Tibial artery (tissue), 4 donors: ENCODE measurements around the gene CLPTM1.
A peak's percentile ranks its signal among the peaks of the same experiment; 100 is the strongest.

Experiments
- DNase-seq, 2 donors: peaks; one replicate each; pipeline ENCODE4 v3.0.0-alpha.2; 2019
- H3K27ac ChIP-seq, 2 donors: fragments of 200-600 bp; sonication (generic) in 1 of 2; 1 replicate in 1 of 2; 2 replicates in 1 of 2; pipeline ENCODE4 v1.5.1; 2018 to 2019; ENCODE audit warnings: mild to moderate bottlenecking in 1 of 2
- H3K27me3 ChIP-seq, 2 donors: fragments of 200-600 bp; sonication (generic) in 1 of 2; one replicate each; pipeline versions ENCODE4 v1.5.1 to v1.6.0; 2016 to 2019
- H3K36me3 ChIP-seq, 3 donors: fragments of 200-600 bp; sonication (generic) in 2 of 3; one replicate each; pipeline ENCODE4 v1.5.1; 2016 to 2019; ENCODE audit warnings: mild to moderate bottlenecking in 2 of 3
- H3K4me1 ChIP-seq, 4 donors: fragments of 200-600 bp; sonication (generic) in 2 of 4; 1 replicate in 3 of 4; 2 replicates in 1 of 4; pipeline ENCODE4 v1.5.1; 2016 to 2019
- H3K4me3 ChIP-seq, 2 donors: fragments of 200-600 bp; sonication (generic) in 1 of 2; 1 replicate in 1 of 2; 2 replicates in 1 of 2; pipeline ENCODE4 v1.5.1; 2018 to 2019; ENCODE audit warnings: mild to moderate bottlenecking in 2 of 2
- H3K9me3 ChIP-seq, 3 donors: fragments of 200-600 bp; sonication (generic) in 1 of 3; one replicate each; pipeline ENCODE4 v1.5.1; 2016 to 2019
- intact Hi-C: fragments of 100-400 bp; cut with DNase I; formaldehyde crosslinking; loops from one replicate; pipeline ENCODE4 v1.15.0; 2023; ENCODE audit warnings: low total_unique reads
- TF ChIP-seq, protein P1 (sequence below), 2 experiments: fragments of 200-600 bp in 1 of 2; fragments of 450-650 bp in 1 of 2; IDR thresholded peaks; one replicate each; pipeline ENCODE4 v1.5.1; 2017 to 2019; ENCODE audit warnings: antibody characterized with exemption in 2 of 2, mild to moderate bottlenecking in 1 of 2, moderate library complexity in 1 of 2

CLPTM1 gene

DNA sequence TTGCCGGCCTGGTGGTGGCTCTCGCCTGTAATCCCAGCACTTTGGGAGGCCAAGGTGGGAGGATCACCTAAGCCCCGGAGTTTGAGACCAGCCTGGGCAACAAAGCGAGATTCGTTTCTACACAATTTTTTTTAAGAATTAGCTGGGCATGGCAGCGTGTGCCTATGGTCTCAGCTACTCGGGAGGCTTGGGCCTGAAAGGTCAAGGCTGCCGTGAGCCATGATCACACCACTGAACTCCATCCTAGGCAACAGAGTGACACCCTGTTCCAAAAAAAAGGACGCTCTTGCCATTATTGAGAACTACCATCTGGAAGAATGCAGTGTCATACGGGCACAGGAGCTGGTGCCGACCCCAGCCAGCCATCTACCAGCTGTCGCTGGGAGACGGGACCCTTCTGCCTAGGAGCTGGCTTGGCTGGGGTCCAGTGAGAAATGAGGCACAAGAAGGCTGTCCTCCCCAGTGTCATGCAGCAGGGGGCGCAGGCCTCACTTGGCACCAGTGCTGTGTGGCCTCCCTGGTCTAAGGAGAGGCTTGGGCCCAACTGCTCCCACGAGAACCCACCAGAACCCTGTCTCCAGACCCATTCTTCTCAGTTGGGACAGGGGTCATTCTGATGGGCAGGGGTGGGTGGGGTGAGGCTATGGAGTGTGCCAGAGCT lies 33.8 kb downstream of the CLPTM1 start:
- H3K27me3 ChIP-seq = no peaks in the 10 kb centered on the region
- peak; percentile 31 to 74 for DNase-seq
- no peak overlapping the region for H3K4me3 ChIP-seq
- peaks cover 66 to 100% (median 71%) of the 10 kb centered on the region in 3 donors for H3K36me3 ChIP-seq
- TF ChIP-seq, protein P1, sequence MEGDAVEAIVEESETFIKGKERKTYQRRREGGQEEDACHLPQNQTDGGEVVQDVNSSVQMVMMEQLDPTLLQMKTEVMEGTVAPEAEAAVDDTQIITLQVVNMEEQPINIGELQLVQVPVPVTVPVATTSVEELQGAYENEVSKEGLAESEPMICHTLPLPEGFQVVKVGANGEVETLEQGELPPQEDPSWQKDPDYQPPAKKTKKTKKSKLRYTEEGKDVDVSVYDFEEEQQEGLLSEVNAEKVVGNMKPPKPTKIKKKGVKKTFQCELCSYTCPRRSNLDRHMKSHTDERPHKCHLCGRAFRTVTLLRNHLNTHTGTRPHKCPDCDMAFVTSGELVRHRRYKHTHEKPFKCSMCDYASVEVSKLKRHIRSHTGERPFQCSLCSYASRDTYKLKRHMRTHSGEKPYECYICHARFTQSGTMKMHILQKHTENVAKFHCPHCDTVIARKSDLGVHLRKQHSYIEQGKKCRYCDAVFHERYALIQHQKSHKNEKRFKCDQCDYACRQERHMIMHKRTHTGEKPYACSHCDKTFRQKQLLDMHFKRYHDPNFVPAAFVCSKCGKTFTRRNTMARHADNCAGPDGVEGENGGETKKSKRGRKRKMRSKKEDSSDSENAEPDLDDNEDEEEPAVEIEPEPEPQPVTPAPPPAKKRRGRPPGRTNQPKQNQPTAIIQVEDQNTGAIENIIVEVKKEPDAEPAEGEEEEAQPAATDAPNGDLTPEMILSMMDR (IDR thresholded peaks at IDR 0.05) = peak; percentile 52 to 56
- intact Hi-C loops = no loop called here
- H3K27ac ChIP-seq = no peak overlapping the region
- H3K9me3 ChIP-seq = no peaks in the 10 kb centered on the region
- no peaks in the 10 kb centered on the region for H3K4me1 ChIP-seq

DNA sequence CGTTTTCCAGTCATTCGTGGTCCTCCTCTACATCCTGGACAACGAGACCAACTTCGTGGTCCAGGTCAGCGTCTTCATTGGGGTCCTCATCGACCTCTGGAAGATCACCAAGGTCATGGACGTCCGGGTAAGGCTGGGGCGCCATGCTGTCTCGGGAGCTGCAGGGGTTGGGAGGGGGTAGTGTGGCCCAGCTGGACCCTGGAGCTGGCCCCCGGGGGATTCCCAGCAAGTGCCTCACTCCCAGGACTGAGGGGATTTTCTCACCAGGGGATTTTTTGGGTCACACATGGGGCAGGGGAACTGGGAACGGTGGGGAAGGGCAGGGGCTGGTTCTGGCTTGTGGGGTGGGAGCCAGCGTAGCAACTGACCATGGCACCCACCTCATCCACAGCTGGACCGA lies 35.3 kb downstream of the CLPTM1 start:
- Histone ChIP-seq H3K4me1 (no peaks in the 10 kb centered on the region), H3K4me3 (no peak overlapping the region), H3K9me3 (no peaks in the 10 kb centered on the region), H3K27ac (no peak overlapping the region), H3K27me3 (no peaks in the 10 kb centered on the region), H3K36me3 (peaks cover 56 to 85% (median 60%) of the 10 kb centered on the region in 3 donors)
- TF ChIP-seq, protein P1 (IDR thresholded peaks at IDR 0.05) = no peak
- DNase-seq = no peak
- intact Hi-C loops = loop anchor here (10.0 kb wide), 1 partner anchor 264 kb away; the partner anchor contains the start of gene MARK4

DNA sequence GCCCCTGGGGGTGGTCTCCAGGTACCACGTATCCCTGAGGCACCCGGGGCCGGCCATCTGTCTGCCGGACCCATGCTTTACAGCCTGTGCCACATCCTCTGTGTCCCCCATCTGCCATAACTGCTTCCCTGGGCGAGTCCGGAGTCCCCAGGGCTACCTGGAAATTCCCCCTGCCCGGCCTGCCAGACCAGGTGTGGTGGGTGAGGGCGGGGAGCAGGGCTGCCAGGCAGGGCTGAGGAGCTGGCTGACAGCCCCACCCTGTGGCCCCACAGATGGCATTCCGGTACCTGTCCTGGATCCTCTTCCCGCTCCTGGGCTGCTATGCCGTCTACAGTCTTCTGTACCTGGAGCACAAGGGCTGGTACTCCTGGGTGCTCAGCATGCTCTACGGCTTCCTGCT lies 35.8 kb downstream of the CLPTM1 start:
- no peak overlapping the region for H3K27ac ChIP-seq
- no peak for DNase-seq
- TF ChIP-seq, protein P1 (IDR thresholded peaks at IDR 0.05) = no peak
- peaks cover 52 to 80% (median 56%) of the 10 kb centered on the region in 3 donors for H3K36me3 ChIP-seq
- H3K9me3 ChIP-seq = no peaks in the 10 kb centered on the region
- no peaks in the 10 kb centered on the region for H3K4me1 ChIP-seq
- no peak overlapping the region for H3K4me3 ChIP-seq
- no peaks in the 10 kb centered on the region for H3K27me3 ChIP-seq
- intact Hi-C loops = loop anchor here (10.0 kb wide), 1 partner anchor 264 kb away; the partner anchor contains the start of gene MARK4

DNA sequence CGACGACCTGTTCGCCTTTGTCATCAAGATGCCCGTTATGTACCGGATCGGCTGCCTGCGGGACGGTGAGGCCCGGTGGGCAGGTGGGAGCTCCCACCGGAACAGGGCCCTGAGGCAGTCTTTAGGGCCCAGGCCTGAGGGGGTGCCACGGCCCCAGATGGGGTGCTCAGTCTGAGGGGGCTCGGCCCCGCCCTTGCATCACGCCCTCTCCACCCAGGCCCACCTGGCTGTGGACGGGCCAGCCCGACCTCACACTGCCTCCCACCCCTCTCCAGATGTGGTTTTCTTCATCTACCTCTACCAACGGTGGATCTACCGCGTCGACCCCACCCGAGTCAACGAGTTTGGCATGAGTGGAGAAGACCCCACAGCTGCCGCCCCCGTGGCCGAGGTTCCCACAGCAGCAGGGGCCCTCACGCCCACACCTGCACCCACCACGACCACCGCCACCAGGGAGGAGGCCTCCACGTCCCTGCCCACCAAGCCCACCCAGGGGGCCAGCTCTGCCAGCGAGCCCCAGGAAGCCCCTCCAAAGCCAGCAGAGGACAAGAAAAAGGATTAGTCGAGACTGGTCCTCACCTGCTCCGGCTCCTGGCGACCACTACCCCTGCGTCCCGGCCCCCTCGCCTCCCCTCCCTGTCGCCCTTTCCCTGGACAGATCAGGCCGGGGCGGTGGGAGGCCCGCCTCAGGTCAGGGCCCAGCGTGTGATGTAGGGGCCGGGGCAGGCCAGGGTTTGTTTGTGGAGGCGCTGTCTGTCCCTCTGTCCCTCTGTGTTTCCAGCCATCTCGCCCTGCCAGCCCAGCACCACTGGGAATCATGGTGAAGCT lies 37.4 kb downstream of the CLPTM1 start:
- TF ChIP-seq, protein P1 (IDR thresholded peaks at IDR 0.05) = no peak
- DNase-seq = no peak
- no peaks in the 10 kb centered on the region for H3K4me1 ChIP-seq
- intact Hi-C loops = loop anchor here (10.0 kb wide), 1 partner anchor 262 kb away; the partner anchor contains the start of gene MARK4
- H3K36me3 ChIP-seq = peaks cover 41 to 64% (median 43%) of the 10 kb centered on the region in 3 donors
- H3K27ac ChIP-seq = no peak overlapping the region
- no peaks in the 10 kb centered on the region for H3K9me3 ChIP-seq
- H3K27me3 ChIP-seq = no peaks in the 10 kb centered on the region
- H3K4me3 ChIP-seq = no peak overlapping the region

DNA sequence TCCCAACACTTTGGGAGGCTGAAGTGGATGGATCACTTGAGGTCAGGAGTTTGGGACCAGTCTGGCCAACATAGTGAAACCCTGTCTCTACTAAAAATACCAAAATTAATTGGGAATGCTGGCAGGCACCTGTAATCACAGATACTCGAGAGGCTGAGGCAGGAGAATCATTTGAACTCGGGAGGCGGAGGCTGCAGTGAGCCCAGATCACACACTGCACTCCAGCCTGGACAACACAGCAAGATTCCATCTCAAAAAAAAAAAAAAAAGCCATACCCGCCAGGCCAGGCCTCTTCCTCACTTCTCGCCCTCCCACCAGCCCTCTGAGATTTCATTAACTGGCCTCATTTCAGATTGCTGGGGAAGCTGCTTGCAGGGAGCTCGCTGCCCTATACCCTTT lies 38.3 kb downstream of the CLPTM1 start:
- Histone ChIP-seq H3K4me1 (no peaks in the 10 kb centered on the region), H3K4me3 (no peak overlapping the region), H3K9me3 (no peaks in the 10 kb centered on the region), H3K36me3 (peaks cover 32 to 55% (median 34%) of the 10 kb centered on the region in 3 donors), H3K27me3 (no peaks in the 10 kb centered on the region), H3K27ac (no peak overlapping the region)
- DNase-seq = no peak
- intact Hi-C loops = loop anchor here (10.0 kb wide), 1 partner anchor 261 kb away; the partner anchor contains the start of gene MARK4
- TF ChIP-seq, protein P1 (IDR thresholded peaks at IDR 0.05) = no peak
